Coronary artery (tissue), 2 donors: Measurements from ENCODE around the gene POU5F1.
A peak's percentile ranks its signal among the peaks of the same experiment; 100 is the strongest.
"Not testable (repeated sequence)": the region's sequence is repeated elsewhere in the genome, so short reads cannot be mapped to it uniquely, and the experiment has no call there.

ENCODE experiments used
- DNase-seq: peaks from one replicate; pipeline ENCODE4 v3.0.0-alpha.2; 2017; ENCODE audit warnings: low spot score
- H3K27ac ChIP-seq, 2 donors: fragments of 200-600 bp; sonication (generic); one replicate each; pipeline ENCODE4 v1.5.1; 2016 to 2019
- H3K4me3 ChIP-seq: fragments of 200-600 bp; sonication (generic); 2 replicates; pipeline ENCODE4 v1.5.1; 2016; ENCODE audit warnings: mild to moderate bottlenecking, moderate library complexity
- CTCF ChIP-seq: fragments of 200-600 bp; sonication (generic); IDR thresholded peaks from one replicate; pipeline ENCODE4 v1.5.1; 2019; ENCODE audit warnings: antibody characterized with exemption

Gene POU5F1

GRCh38 chr6:31170600-31170881 is at the start of gene POU5F1:
Gene POU5F1, minus strand, starts transcription at chr6:31170682. Its CDS starts 62 bp downstream, at chr6:31170620.
- Histone ChIP-seq H3K27ac (no peak within 1 kb of the TSS), H3K4me3 (no peak within 1 kb of the TSS)
- DNase-seq = no peak
- no peak for TF ChIP-seq CTCF

- Histone ChIP-seq H3K27ac (peak overlapping the region in 1 of 2 donors; percentile 37), H3K4me3 (no peak overlapping the region)
- TF ChIP-seq CTCF = no peak
- DNase-seq = no peak
Measured at GRCh38 chr6:31216208-31216898, 45.9 kb upstream of the POU5F1 start.

GRCh38 chr6:31215216-31215615 is 44.7 kb upstream of the POU5F1 start:
- not testable (repeated sequence) for H3K27ac ChIP-seq, H3K4me3 ChIP-seq, DNase-seq

- Histone ChIP-seq H3K4me3 (no peak overlapping the region), H3K27ac (no peak overlapping the region)
- no peak for DNase-seq
- no peak for TF ChIP-seq CTCF
Measured at GRCh38 chr6:31214516-31214915, 44.0 kb upstream of the POU5F1 start.

GRCh38 chr6:31210741-31211532 is 40.5 kb upstream of the POU5F1 start:
- no peak for TF ChIP-seq CTCF
- Histone ChIP-seq H3K4me3 (no peak overlapping the region), H3K27ac (no peak overlapping the region)
- DNase-seq = no peak

- no peak for DNase-seq
- TF ChIP-seq CTCF = no peak
- no peak overlapping the region for H3K4me3 ChIP-seq
- no peak overlapping the region for H3K27ac ChIP-seq
Measured at GRCh38 chr6:31210123-31210522, 39.6 kb upstream of the POU5F1 start.

GRCh38 chr6:31209137-31209536 is 38.7 kb upstream of the POU5F1 start:
- H3K27ac ChIP-seq = no peak overlapping the region
- DNase-seq = no peak

More at GRCh38 chr6:31209137-31209536, 38.7 kb upstream of the POU5F1 start:
- no peak overlapping the region for H3K4me3 ChIP-seq
- TF ChIP-seq CTCF = no peak
